DMS 273 (cell line): ENCODE measurements around the gene GTPBP1.

Source experiments
- DNase-seq: peaks from one replicate; lab custom pipeline; 2025; ENCODE audit not compliant: unreplicated experiment; lab: John Stamatoyannopoulos, UW

The GTPBP1 gene

DNA sequence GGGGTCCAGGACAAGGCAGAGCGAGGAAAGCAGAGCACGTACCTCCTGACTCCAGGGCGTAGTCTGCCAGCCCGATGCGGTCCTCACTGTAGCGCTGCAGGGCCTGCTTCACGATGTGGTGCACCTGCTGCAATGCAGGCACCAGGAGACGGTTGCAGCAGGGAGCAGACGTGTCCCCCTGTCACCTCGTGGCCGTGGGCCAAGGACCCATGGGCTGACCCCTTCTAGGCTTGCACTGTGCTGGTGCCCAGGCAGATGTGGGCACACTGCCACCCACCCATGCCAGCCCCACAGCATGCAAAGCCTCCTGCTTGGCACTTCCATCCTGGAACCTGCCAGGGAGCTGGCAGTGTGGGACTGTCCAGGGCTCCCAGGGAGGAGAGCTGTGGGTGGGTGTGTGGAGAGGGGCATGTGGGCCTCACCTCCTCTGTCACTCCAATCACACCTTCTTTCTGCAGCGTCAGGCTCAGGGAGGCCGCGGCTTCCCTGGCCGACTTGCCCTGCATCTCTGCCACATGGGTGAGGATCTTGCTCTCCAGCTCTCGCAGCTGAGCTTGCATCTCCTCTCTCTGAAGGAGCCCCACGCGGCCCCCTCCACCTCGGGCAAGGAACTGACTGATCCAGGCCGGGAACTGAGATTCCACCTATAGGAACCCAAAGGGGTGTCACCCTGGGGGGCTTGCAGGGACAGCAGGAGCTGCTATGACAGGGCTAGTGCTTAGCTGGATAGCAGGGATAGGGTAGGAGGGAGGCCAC, 33.7 kb downstream of the GTPBP1 start:
- no peak for DNase-seq

- peak; percentile 25 for DNase-seq
Measured at GRCh38 chr22:38740116-38740723, 34.5 kb downstream of the GTPBP1 start.

- peak; percentile 40 for DNase-seq
Measured at GRCh38 chr22:38740754-38741153, 35.0 kb downstream of the GTPBP1 start.

- no peak for DNase-seq
Measured at GRCh38 chr22:38741166-38741565, 35.4 kb downstream of the GTPBP1 start.

- DNase-seq: no peak
Measured at GRCh38 chr22:38741576-38741975, 35.8 kb downstream of the GTPBP1 start.

GRCh38 chr22:38742176-38742942, 36.6 kb downstream of the GTPBP1 start:
- no peak for DNase-seq

DNA sequence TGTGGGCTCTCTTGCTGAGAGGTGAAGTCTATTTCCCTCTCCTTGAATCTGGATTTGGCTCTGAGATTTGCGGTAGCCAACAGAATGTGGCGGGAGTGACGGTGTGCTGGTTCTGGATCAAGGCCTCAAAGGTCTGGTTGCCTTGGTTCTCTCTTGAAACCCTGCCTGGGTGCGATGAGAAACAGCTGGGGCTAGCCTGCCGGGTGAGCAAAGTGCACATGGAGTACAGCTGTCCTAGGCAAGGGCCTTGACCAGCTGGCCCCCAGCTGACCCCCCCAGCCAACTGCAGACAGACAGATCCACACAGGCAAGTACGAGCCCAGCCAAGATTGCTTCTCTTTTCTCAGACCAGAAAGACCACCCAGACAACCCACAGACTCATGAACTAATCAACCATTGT, 39.2 kb downstream of the GTPBP1 start:
- no peak for DNase-seq

GRCh38 chr22:38745676-38746460, 40.1 kb downstream of the GTPBP1 start:
- no peak for DNase-seq

- no peak for DNase-seq
Measured at GRCh38 chr22:38748487-38749136, 42.9 kb downstream of the GTPBP1 start.

- no peak for DNase-seq
Measured at GRCh38 chr22:38750104-38750503, 44.4 kb downstream of the GTPBP1 start.

GRCh38 chr22:38750638-38751037, 44.9 kb downstream of the GTPBP1 start:
- no peak for DNase-seq

DNA sequence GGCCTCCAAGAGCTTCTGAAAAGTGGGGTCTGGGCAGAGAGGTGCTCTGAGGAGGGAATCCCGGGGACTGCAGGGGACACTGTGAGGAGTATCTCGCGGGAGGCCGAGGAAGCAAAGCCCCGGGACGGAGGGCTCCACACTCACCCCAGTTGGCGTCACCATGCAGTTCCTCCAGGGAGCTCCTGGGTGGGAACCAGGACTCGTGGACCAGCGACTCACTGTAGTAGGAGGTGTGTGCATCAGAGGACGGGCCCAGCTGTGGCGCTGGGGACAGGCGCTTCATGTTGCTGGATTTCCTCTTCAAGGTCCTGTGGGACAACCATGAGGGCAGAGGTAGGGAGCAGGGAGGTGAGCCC, 45.3 kb downstream of the GTPBP1 start:
- no peak for DNase-seq

- peak; percentile 87 for DNase-seq
Measured at GRCh38 chr22:38751422-38752346, 45.9 kb downstream of the GTPBP1 start.

GRCh38 chr22:38753948-38754750, 48.4 kb downstream of the GTPBP1 start:
- DNase-seq: peak; percentile 92

DNA sequence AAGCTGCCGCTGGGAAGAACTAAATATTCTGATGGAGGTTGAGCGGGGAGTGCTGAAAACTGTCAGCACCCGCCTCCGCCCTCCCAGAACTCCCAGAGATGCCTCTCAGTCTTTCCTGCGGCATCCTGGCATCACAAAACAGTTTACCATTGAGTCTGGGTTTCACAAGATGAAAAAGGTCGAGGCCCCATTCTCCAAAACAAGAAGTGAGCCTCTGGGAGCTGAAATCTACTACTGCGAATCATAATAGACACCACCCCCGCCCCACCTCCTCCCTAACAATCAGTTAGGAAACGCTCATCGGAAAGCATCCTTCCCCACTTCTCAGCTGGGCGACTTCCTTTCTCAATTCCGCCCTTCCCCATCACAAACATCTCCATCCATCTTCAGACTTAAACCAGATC, 49.0 kb downstream of the GTPBP1 start:
- peak; percentile 67 for DNase-seq

- peak; percentile 54 for DNase-seq
Measured at GRCh38 chr22:38755155-38755910, 49.6 kb downstream of the GTPBP1 start.

- peak; percentile 83 for DNase-seq
Measured at GRCh38 chr22:38755911-38756532, 50.3 kb downstream of the GTPBP1 start, which contains the start of gene SUN2. Gene SUN2 (minus strand): TSS chr22:38755998. CDS start chr22:38752628, 3,370 bp downstream.
